RWPE1 (cell line): Measurements from ENCODE around the gene CD300LD.

ENCODE experiments used
- CTCF ChIA-PET: fragments of 350-600 bp; sonication (Branson Sonifier 250); formaldehyde crosslinking; extraction: SDS; loops from one replicate; lab custom pipeline; 2021; lab: Yijun Ruan, JAX
- POLR2A ChIA-PET: fragments of 400-600 bp; formaldehyde crosslinking; extraction: SDS; loops from one replicate; lab custom pipeline; 2020; ENCODE audit warnings: antibody characterized with exemption; ENCODE audit not compliant: low non-redundant PET; lab: Yijun Ruan, JAX
- DNase-seq: peaks from one replicate; pipeline ENCODE4 v3.0.0; 2012; ENCODE audit warnings: low spot score
- H3K27ac ChIP-seq: fragments of 450-650 bp; 2 replicates; pipeline ENCODE4 v1.5.1; 2017
- CTCF ChIP-seq: fragments of 450-650 bp; conservative IDR thresholded peaks from 2 replicates; pipeline ENCODE4 v1.5.1; 2017; ENCODE audit warnings: low read depth, mild to moderate bottlenecking

CD300LD gene

GRCh38 chr17:74623693-74624093 lies 31.6 kb upstream of the CD300LD start, which contains the start of gene CD300E:
Gene CD300E, minus strand, starts transcription at chr17:74623738. Its CDS starts 117 bp downstream, at chr17:74623621.
- ChIA-PET CTCF (no interaction called here), POLR2A (no interaction called here)
- H3K27ac ChIP-seq, result no peak within 1 kb of the TSS
- no peak for DNase-seq
- no peak for TF ChIP-seq CTCF

DNA sequence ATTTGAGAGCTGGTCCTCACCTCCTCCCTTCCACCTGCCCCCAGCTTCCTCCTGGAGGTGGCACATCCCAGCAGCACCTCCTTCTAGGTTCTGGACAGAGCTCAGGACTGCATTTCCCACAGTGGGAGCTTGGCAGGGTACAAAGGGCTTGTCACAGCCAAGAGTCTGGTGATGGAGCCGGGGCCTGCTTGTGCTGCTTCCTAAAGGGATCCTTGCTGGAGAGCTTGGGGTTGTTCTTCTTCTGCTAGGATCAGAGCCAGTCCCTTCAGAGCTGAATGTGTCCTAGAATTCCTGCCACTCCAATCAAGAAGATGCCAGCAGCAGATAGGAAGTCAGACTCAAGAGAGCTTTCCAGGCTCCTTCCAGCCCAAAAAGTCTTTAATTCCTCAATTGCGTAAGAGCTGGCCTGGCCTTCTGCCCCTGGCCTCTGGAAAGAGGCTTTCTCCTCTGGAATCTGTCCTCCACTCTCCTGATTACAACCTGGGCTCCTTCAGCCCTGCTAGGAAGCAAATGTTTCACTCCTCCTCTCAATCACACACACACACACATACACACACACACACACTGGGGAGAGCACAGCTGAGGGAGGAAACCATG lies 27.1 kb upstream of the CD300LD start:
- TF ChIP-seq CTCF, result no peak
- no peak overlapping the region for H3K27ac ChIP-seq
- no peak for DNase-seq
- CTCF ChIA-PET, result interaction anchor here (0.9 kb wide), 1 partner anchor 230 kb away, joined by 3 read pairs; no protein-coding TSS in a partner anchor
- POLR2A ChIA-PET, result no interaction called here

GRCh38 chr17:74618451-74618850 lies 26.4 kb upstream of the CD300LD start:
- CTCF ChIA-PET, result interaction anchor here (0.9 kb wide), 1 partner anchor 229 kb away, joined by 3 read pairs; no protein-coding TSS in a partner anchor
- TF ChIP-seq CTCF, result no peak
- no peak overlapping the region for H3K27ac ChIP-seq
- POLR2A ChIA-PET, result no interaction called here
- no peak for DNase-seq

GRCh38 chr17:74616696-74617095 lies 24.6 kb upstream of the CD300LD start:
- ChIA-PET POLR2A (no interaction called here), CTCF (no interaction called here)
- no peak for TF ChIP-seq CTCF
- no peak overlapping the region for H3K27ac ChIP-seq
- no peak for DNase-seq

DNA sequence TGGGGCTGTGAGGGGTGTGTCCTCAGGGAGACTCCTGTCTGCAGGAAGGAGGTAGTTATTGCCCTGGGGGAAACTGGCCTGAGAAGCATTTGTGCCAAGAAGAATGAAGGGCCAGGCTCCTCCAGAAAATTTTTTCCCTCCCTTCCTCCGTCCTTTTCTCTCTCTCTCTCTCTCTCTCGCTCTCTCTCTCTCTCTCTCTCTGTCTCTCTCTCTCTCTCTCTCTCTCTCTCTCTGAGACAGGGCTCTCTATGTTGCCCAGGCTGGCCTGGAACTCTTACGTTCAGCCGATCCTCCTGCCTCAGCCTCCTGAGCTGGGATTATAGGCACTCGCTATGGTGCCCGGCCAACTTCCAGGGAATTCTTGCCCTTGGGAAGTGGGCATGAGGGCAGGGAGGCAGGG lies 20.0 kb upstream of the CD300LD start:
- DNase-seq, result no peak
- H3K27ac ChIP-seq, result no peak overlapping the region
- TF ChIP-seq CTCF, result no peak
- ChIA-PET CTCF (interaction anchor here (0.6 kb wide), 1 partner anchor 21 kb away, joined by 3 read pairs; no protein-coding TSS in a partner anchor), POLR2A (no interaction called here)

- ChIA-PET POLR2A (no interaction called here), CTCF (interaction anchor here (0.6 kb wide), 1 partner anchor 134 kb away, joined by 3 read pairs; no protein-coding TSS in a partner anchor)
- no peak for DNase-seq
- H3K27ac ChIP-seq, result no peak overlapping the region
- no peak for TF ChIP-seq CTCF
These were observed 18.0 kb upstream of the CD300LD start for GRCh38 chr17:74610108-74610507.
